Urinary bladder (tissue), 4 donors: Measurements from ENCODE around the gene FREY1. TPM values are rescaled to one million over a fixed set of nuclear protein-coding genes. Genes with fewer than 3 reads are reported as not detected.

Source experiments
- DNase-seq: peaks from one replicate; pipeline ENCODE4 v3.0.0-alpha.2; 2015; ENCODE audit errors: extremely low spot score
- H3K27ac ChIP-seq: one replicate; pipeline ENCODE4 v1.5.1; 2013; ENCODE audit warnings: low read depth, mild to moderate bottlenecking, moderate library complexity
- H3K36me3 ChIP-seq: one replicate; pipeline ENCODE4 v1.6.1; 2013; ENCODE audit warnings: mild to moderate bottlenecking, moderate library complexity; ENCODE audit not compliant: insufficient read depth
- H3K4me1 ChIP-seq: one replicate; pipeline ENCODE4 v1.6.1; 2013; ENCODE audit warnings: mild to moderate bottlenecking, moderate library complexity; ENCODE audit not compliant: insufficient read depth
- H3K4me3 ChIP-seq: one replicate; pipeline ENCODE4 v1.5.1; 2013; ENCODE audit warnings: low read depth, low read length
- WGBS: extraction: QIAGEN DNeasy Blood & Tissue Kit; methylation state at CpG from one replicate; pipeline ENCODE4 v1.1.7; 2013; 5-methylcytosine and 5-hydroxymethylcytosine counted together
- polyA plus RNA-seq: library from polyadenylated mRNA; stranded (reverse); fragments of 200-250 nt; gene quantifications from one replicate; pipeline ENCODE4 v1.2.3, GENCODE V29; 2013
- total RNA-seq: library from RNA; depleted of rRNA; stranded (reverse); fragments of >200 nt; gene quantifications from one replicate; pipeline ENCODE4 v1.2.3, GENCODE V29; 2014
- donor health status: healthy with polysubstance abuse.
- donor health status: healthy.

Gene FREY1
- total and polyA plus RNA-seq, 2 donors, result 0.37 to 0.58 TPM

GRCh38 chr11:45933131-45933831 lies 26.2 kb upstream of the FREY1 start:
- Histone ChIP-seq H3K36me3 (peaks cover 6% of the 10 kb centered on the region), H3K4me1 (no peaks in the 10 kb centered on the region), H3K4me3 (no peak overlapping the region), H3K27ac (no peak overlapping the region)
- WGBS, result 77% methylated on average over 15 of the region's 15 CpGs
- no peak for DNase-seq

GRCh38 chr11:45932217-45932616 lies 25.1 kb upstream of the FREY1 start:
- 89% methylated on average over 8 of the region's 8 CpGs for WGBS
- peaks cover 6% of the 10 kb centered on the region for H3K36me3 ChIP-seq
- H3K4me1 ChIP-seq, result no peaks in the 10 kb centered on the region
- H3K4me3 ChIP-seq, result no peak overlapping the region
- no peak overlapping the region for H3K27ac ChIP-seq
- DNase-seq, result no peak

GRCh38 chr11:45931739-45932138 lies 24.7 kb upstream of the FREY1 start:
- WGBS, result 89% methylated on average over 10 of the region's 10 CpGs
- Histone ChIP-seq H3K36me3 (peaks cover 6% of the 10 kb centered on the region), H3K4me3 (no peak overlapping the region)

GRCh38 chr11:45930951-45931570 lies 24.0 kb upstream of the FREY1 start:
- no peaks in the 10 kb centered on the region for H3K4me1 ChIP-seq
- WGBS, result 73% methylated on average over 8 of the region's 8 CpGs
- peak; percentile 15 for DNase-seq
- no peak overlapping the region for H3K4me3 ChIP-seq
- H3K36me3 ChIP-seq, result peaks cover 6% of the 10 kb centered on the region
- no peak overlapping the region for H3K27ac ChIP-seq

More at GRCh38 chr11:45931739-45932138, 24.7 kb upstream of the FREY1 start:
- Histone ChIP-seq H3K4me1 (no peaks in the 10 kb centered on the region), H3K27ac (no peak overlapping the region)
- no peak for DNase-seq

- Histone ChIP-seq H3K4me1 (no peaks in the 10 kb centered on the region), H3K4me3 (no peak overlapping the region), H3K27ac (no peak overlapping the region), H3K36me3 (peaks cover 6% of the 10 kb centered on the region)
- WGBS, result 72% methylated on average over 14 of the region's 14 CpGs
- DNase-seq, result no peak
Measured at GRCh38 chr11:45930031-45930794, 23.1 kb upstream of the FREY1 start.

GRCh38 chr11:45929486-45930030 lies 22.5 kb upstream of the FREY1 start:
- 72% methylated on average over 10 of the region's 10 CpGs for WGBS
- Histone ChIP-seq H3K36me3 (peaks cover 3% of the 10 kb centered on the region), H3K4me3 (no peak overlapping the region), H3K27ac (no peak overlapping the region), H3K4me1 (no peaks in the 10 kb centered on the region)
- no peak for DNase-seq

GRCh38 chr11:45928535-45929215 lies 21.6 kb upstream of the FREY1 start:
- DNase-seq, result no peak
- WGBS, result 78% methylated on average over 13 of the region's 13 CpGs
- Histone ChIP-seq H3K4me3 (no peak overlapping the region), H3K4me1 (no peaks in the 10 kb centered on the region), H3K36me3 (peaks cover under 1% of the 10 kb centered on the region), H3K27ac (no peak overlapping the region)

GRCh38 chr11:45927684-45928413 lies 20.8 kb upstream of the FREY1 start:
- no peaks in the 10 kb centered on the region for H3K36me3 ChIP-seq
- 93% methylated on average over 27 of the region's 27 CpGs for WGBS
- H3K27ac ChIP-seq, result no peak overlapping the region
- H3K4me3 ChIP-seq, result no peak overlapping the region
- no peak for DNase-seq
- H3K4me1 ChIP-seq, result peaks cover 1% of the 10 kb centered on the region

- H3K36me3 ChIP-seq, result no peaks in the 10 kb centered on the region
- peaks cover 1% of the 10 kb centered on the region for H3K4me1 ChIP-seq
- H3K4me3 ChIP-seq, result no peak overlapping the region
- no peak for DNase-seq
- H3K27ac ChIP-seq, result no peak overlapping the region
- WGBS, result 76% methylated on average over 15 of the region's 15 CpGs
Measured at GRCh38 chr11:45927332-45927683, 20.2 kb upstream of the FREY1 start.

- Histone ChIP-seq H3K27ac (no peak overlapping the region), H3K4me1 (peaks cover 1% of the 10 kb centered on the region), H3K36me3 (no peaks in the 10 kb centered on the region), H3K4me3 (no peak overlapping the region)
- WGBS, result 91% methylated on average over 12 of the region's 12 CpGs
- DNase-seq, result no peak
Measured at GRCh38 chr11:45926536-45927331, 19.7 kb upstream of the FREY1 start.

GRCh38 chr11:45926001-45926401 lies 18.9 kb upstream of the FREY1 start:
- H3K4me3 ChIP-seq, result no peak overlapping the region
- no peak for DNase-seq
- 62% methylated on average over 12 of the region's 12 CpGs for WGBS

GRCh38 chr11:45925550-45925949 lies 18.5 kb upstream of the FREY1 start:
- Histone ChIP-seq H3K4me3 (no peak overlapping the region), H3K4me1 (peaks cover 1% of the 10 kb centered on the region), H3K27ac (no peak overlapping the region), H3K36me3 (no peaks in the 10 kb centered on the region)
- 84% methylated on average over 3 of the region's 3 CpGs for WGBS
- DNase-seq, result no peak

More at GRCh38 chr11:45926001-45926401, 18.9 kb upstream of the FREY1 start:
- peaks cover 1% of the 10 kb centered on the region for H3K4me1 ChIP-seq
- no peaks in the 10 kb centered on the region for H3K36me3 ChIP-seq
- no peak overlapping the region for H3K27ac ChIP-seq
